GM12865 (cell line): ENCODE data around the gene ARHGEF19.
"Not testable (repeated sequence)": the region's sequence is repeated elsewhere in the genome, so short reads cannot be mapped to it uniquely, and the experiment has no call there.

ENCODE experiments used
- DNase-seq: peaks from one replicate; pipeline ENCODE4 v3.0.0; 2010; ENCODE audit warnings: low read depth
- H3K4me3 ChIP-seq: 2 replicates; pipeline ENCODE4 v1.5.1; 2011; ENCODE audit warnings: mild to moderate bottlenecking, low read depth, low read length, control low read depth
- TF ChIP-seq, protein P1 (sequence below): IDR thresholded peaks from 2 replicates; pipeline ENCODE4 v1.5.1; 2011; ENCODE audit warnings: low read length, control low read depth, low read depth, inconsistent platforms; ENCODE audit not compliant: insufficient read depth; ENCODE audit errors: missing control alignments

ARHGEF19 gene

GRCh38 chr1:16212251-16212961 is at the start of gene ARHGEF19:
Gene ARHGEF19 (minus strand): TSS chr1:16212652. CDS start chr1:16209054, 3,598 bp downstream.
- DNase-seq: no peak

DNA sequence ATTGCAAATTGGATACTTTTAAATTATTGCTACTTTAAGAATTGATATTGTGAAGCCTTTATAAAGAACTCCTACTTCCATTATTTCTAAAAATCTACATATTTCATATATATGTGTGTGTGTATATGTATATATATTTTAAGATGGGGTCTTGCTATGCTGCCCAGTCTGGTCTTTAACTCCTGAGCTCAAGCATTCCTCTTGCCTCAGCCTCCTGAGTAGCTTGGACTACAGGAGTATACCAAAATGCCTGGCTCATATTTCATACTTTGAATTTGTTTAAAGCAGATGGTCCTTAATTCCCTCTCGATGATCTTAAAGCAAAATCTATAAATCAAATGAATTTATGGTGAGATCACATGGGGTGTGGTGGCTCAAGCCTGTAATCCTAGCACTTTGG is 49.6 kb upstream of the ARHGEF19 start:
- DNase-seq: no peak
- TF ChIP-seq, protein P1, sequence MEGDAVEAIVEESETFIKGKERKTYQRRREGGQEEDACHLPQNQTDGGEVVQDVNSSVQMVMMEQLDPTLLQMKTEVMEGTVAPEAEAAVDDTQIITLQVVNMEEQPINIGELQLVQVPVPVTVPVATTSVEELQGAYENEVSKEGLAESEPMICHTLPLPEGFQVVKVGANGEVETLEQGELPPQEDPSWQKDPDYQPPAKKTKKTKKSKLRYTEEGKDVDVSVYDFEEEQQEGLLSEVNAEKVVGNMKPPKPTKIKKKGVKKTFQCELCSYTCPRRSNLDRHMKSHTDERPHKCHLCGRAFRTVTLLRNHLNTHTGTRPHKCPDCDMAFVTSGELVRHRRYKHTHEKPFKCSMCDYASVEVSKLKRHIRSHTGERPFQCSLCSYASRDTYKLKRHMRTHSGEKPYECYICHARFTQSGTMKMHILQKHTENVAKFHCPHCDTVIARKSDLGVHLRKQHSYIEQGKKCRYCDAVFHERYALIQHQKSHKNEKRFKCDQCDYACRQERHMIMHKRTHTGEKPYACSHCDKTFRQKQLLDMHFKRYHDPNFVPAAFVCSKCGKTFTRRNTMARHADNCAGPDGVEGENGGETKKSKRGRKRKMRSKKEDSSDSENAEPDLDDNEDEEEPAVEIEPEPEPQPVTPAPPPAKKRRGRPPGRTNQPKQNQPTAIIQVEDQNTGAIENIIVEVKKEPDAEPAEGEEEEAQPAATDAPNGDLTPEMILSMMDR: no peak
- H3K4me3 ChIP-seq: no peak overlapping the region

More at GRCh38 chr1:16212251-16212961, at the start of gene ARHGEF19:
- H3K4me3 ChIP-seq: no peak within 1 kb of the TSS
- TF ChIP-seq, protein P1: no peak

DNA sequence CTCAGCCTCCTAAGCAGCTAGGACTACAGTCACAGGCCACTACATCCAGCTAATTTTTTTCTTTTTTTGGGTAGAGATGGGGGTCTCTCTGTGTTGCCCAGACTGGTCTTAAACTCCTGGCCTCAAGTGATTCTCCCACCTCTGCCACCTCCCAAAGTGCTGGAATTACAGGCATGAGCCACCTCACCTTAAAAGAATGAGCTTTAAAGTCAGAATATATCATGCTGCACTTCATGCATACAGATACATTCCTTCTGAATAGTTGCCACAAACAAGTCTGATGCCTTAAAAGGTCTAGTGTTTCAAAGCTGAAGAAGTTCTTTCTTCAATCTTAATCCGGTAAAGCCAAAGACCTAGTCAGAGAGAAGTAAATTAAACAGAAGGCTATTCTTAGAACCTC is 48.4 kb upstream of the ARHGEF19 start:
- no peak for DNase-seq

GRCh38 chr1:16258591-16259135 is 46.2 kb upstream of the ARHGEF19 start:
- no peak overlapping the region for H3K4me3 ChIP-seq
- TF ChIP-seq, protein P1: no peak
- no peak for DNase-seq

More for the DNA sequence above, 48.4 kb upstream of the ARHGEF19 start:
- TF ChIP-seq, protein P1: no peak
- no peak overlapping the region for H3K4me3 ChIP-seq

- TF ChIP-seq, protein P1: no peak
- no peak for DNase-seq
- H3K4me3 ChIP-seq: no peak overlapping the region
Observed at GRCh38 chr1:16257968-16258367, 45.5 kb upstream of the ARHGEF19 start.

DNA sequence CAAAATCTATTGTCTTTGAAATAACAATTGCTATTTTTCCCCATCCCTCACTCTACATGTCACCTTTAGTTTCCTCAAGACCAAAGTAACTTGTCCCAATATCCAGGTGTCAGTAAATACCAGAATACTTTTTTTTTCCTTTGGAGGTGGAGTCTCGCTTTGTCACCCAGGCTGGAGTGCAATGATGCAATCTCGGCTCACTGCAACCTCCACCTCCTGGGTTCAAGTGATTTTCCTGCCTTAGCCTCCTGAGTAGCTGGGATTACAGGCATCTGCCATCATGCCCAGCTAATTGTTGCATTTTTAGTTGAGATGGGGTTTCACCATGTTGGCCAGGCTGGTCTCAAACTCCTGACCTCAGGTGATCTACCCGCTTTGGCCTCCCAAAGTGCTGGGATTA is 45.1 kb upstream of the ARHGEF19 start:
- DNase-seq, H3K4me3 ChIP-seq: not testable (repeated sequence)

GRCh38 chr1:16256478-16256877 is 44.0 kb upstream of the ARHGEF19 start:
- no peak for DNase-seq
- TF ChIP-seq, protein P1: no peak
- no peak overlapping the region for H3K4me3 ChIP-seq
